CD4-positive, alpha-beta T cell treated with Interleukin-1 beta for 1 hour (primary cell): Measurements from ENCODE around the gene TMCO2.

ENCODE experiments used
- DNase-seq, 2 donors: peaks; one replicate each; pipeline ENCODE4 v3.0.0-alpha.2; 2020 to 2022

The TMCO2 gene

DNA sequence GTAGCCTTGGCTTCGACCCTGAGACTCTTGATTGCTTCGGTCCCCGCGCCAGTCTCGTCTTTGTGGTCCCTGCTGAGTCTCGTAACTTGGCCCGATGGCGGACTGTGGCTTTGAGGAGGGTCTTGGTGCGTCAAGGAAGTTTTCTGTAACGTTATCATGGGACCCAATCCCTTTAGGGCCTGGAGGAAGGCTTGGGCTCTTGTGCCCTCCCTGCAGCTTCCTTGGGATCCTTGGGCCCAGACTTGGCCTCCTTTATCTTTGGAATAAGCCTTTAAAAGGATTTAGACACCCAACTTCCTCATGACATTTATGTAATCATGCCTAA, 10.7 kb downstream of the TMCO2 start:
- no peak for DNase-seq

DNA sequence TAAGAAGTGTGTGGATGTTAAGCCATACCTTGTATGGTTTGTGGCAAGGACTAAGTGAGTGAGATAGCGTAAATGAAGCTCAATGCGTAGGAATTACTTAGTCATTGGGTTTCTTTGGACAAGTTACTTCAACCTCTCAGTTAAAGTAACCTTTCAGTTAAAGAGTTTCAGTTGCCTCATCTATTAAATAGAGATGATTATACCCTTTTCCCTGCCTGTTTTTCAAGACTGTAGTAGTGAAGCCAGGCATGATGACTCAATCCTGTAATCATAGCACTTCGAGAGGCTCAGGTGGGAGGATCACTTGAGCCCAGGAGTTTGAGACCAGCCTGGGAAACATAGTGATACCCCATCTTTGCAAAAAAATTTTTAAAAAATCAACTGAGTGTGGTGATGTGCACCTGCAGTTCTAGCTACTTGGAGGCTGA, 16.6 kb downstream of the TMCO2 start:
- DNase-seq = no peak

GRCh38 chr1:40265298-40265697, 17.6 kb downstream of the TMCO2 start:
- no peak for DNase-seq

- DNase-seq = no peak
Measured at GRCh38 chr1:40265919-40266318, 18.2 kb downstream of the TMCO2 start.

- DNase-seq = no peak
Measured at GRCh38 chr1:40266786-40267535, 19.2 kb downstream of the TMCO2 start.

- no peak for DNase-seq
Measured at GRCh38 chr1:40267767-40268187, 20.0 kb downstream of the TMCO2 start.

DNA sequence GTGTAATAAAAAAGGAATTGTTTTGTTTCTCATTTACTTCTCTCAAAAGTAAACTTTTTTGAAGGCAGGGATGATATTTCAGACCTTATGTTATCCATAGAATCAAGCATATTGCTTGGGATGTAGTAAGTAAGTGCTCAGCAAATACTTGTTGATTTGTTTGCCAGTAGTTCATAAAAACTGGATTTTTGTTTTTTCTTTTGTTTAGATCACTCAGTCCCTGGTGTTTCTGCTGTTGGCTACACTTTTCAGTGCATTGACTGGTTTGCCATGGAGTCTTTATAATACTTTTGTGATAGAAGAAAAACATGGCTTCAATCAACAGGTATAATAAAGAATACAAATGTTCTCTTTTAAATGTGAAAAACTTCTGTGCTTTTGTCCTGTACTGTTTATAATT, 20.5 kb downstream of the TMCO2 start:
- DNase-seq = no peak

DNA sequence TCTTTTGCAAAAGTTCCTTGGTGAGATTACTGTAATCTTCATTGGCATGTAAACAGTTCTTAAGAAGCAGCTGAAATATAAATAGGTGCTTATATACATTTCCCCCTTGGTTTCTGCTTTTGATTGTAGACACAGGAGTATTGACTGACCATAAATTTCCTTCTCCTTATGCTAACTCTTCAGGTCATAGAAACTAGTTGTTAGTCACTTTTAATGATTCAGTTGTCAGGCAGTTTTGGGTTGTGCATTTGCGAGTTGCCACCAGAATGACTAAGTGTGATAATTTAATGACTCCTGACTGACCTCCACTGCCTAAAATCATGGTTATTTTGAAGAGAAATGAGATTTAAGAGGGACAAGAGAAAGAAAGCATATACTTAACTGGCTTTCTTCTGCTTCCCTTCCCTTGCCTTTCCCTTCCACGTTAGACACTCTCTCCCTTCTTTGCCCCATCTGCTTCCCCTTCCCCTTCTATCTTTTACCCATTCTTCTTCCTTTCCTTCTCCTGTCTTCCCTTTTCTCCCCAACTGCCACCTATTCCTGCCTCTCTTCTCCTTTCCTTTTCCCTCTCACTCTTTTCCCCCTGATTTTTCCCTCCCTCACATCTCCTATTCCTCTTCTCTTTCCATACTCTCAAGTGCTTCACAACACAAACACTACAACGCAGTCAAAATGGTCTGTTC, 22.6 kb downstream of the TMCO2 start:
- DNase-seq = no peak

DNA sequence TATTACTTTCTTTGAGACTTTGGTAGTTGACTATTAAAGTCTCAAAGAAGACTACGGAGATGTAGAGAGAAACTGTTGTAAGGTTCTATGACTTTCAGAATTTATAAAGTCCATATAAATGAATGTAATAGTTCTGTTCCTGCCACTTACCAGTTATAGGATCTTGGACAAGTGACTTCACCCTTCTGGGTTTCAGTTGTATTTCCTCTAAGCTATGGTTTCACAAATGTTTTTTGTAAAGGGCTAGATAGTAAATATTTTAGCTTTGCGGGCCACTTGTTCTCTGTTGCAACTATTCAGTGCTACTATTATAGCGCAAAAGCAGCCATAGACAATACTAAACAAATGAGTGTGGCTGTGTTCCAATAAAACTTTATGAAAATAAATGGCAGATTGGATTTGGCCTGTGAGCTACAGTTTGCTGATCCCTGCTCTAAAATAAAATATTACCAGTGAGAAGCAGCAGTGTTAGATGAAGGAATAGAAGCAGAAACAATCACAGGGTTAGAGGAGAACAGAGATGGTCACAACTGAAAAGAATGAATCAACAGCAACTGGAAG, 25.0 kb downstream of the TMCO2 start:
- no peak for DNase-seq

- no peak for DNase-seq
Measured at GRCh38 chr1:40273547-40274166, 25.9 kb downstream of the TMCO2 start.

DNA sequence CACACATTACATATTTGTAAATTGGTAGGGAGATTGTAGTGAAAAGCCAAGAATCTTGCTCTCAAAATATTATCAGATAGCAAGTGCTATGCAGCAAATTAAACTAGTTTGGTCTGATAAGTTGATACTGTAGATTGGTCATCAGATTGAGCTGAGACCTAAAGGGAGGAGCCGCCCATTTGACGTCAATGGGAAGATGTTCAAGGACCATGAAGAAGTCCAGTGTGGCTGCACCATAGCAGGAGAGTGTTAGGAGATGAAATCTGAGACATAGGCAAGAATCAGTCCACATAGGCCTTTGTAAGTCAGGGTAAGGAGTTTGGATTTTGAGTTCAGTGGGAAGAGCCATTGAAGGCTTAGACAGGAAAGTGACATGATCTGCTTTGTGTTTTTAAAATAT, 26.6 kb downstream of the TMCO2 start:
- DNase-seq = no peak

DNA sequence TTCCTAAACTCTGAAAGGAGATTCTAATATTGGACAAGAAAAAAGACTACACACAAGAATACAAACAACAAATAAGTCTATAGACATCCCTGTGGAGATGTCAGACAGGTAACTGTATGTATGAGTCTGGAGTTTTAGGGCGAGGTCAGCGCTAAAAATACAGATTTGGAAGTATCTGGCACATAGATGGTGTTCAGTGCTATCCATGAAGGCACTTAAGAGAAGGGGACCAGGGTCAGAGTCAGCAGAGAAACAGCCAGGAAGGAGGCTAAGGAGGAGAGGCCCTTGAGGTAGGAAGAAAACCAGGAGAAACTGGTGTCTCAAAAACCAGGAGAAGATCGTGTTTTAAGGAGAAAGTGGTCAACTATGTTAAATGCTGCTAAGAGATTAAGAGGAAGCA, 28.4 kb downstream of the TMCO2 start:
- DNase-seq = no peak

GRCh38 chr1:40281853-40282252, 34.1 kb downstream of the TMCO2 start:
- no peak for DNase-seq

DNA sequence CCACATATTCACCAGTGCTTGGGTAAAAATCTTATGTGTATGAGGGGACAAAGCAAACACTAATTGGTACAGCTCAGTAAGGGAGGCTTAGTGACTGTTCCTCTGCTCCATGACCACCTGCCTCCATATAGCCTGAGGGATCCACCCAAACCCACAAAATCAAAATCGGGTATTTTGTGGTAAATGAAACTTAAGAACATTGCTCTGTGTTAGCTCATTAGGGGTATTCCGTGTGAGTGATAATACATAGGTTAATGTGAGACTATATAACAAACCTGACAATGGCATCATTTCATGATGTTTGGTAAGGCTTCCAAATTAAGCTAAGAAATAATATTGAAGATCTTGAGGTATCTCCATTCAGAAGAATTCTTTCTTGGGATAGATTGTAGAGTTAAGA, 43.6 kb downstream of the TMCO2 start:
- DNase-seq = no peak

DNA sequence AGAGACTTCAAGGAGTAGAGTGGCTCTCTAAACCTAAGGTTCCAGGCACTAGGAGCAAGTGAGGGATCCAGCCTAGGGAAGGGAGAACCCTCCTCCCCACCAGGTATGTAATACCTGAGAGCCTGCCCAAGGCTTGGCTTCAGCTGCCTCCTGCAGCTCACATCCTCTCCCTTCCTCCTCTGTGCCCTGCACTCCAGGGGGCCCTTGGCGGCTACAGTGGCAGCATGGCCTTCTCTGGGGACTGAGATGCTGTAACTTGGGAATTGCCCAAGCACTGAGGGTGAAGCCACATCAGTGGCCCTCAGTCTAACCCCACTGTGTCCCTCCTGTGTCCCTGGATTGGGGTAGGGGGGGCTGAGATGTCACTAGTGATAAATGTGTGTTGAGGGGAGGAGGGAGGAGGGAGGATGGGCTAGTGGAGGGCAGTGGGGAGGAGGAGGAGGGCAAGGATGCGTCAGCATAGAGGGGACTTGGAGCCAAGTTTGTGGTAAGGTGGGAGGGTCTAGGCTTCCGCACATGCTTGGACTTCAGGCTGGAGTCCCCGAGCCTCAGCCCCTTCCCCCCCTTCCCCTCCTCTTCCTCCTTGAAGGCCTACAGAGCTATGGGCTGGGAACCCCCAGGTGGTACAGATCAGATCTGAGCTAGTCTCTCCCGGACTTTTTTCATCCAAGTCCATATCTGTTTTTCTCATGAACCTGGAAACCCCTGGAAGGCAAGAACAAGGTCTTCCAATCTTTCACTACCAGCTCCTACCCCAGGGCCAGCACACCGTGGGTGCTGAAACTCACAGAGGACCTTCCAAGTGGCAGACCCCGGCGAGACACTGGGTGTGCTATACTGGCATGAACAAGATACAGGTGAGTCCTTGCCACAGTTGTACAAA, 51.9 kb downstream of the TMCO2 start:
- DNase-seq = no peak

GRCh38 chr1:40300249-40300567, 52.5 kb downstream of the TMCO2 start:
- no peak for DNase-seq

DNA sequence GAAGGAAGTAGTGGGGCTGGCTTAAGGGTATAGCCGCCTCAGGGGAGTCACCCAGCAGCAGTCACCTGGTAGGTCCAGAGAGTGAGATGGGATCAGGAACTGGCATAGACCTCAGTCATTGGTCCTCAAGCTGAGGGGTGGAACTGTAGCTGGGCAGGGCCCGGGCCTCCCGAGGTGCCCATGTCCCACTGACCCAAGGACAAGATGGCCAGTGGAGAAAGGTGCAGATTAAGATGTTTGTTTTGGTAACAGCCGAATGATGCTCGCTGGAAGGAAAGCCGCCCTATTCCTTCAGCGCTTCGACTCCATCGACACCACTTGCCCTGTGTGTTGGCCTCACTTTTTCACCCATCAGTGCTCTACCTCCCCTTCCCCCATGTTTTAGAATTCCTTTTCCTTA, 52.9 kb downstream of the TMCO2 start:
- DNase-seq = no peak

DNA sequence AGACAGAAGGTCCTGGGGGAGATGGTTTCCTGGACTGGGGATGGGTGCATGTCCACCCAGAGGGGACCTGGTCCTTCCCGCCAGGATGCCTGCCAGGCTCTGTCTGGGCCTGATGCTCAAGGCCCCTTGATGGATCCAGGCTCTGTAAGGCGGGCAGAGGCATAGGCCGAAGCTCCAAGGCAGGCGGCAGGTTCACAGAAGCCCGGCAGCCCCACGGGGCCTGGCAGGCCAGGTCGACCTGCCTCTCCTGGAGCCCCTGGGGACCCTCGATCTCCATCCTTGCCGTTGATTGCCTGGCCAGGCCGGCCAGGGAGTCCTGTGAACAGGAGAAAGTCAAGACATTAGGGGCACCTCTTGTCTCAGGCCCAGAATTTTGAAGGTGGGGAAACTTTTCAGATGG, 53.3 kb downstream of the TMCO2 start:
- DNase-seq = no peak
